ENCODE results near the gene MED1. TPM values are rescaled to one million over a fixed set of nuclear protein-coding genes. Genes with fewer than 3 reads are reported as not detected.
"Not testable (repeated sequence)": the region's sequence is repeated elsewhere in the genome, so short reads cannot be mapped to it uniquely, and the experiment has no call there.

The MED1 gene
- polyA plus RNA-seq (2011; rRNA removed) (22.9 and 33.3 TPM in 2 replicates), polyA minus RNA-seq (2011; rRNA and poly(A)+ RNA removed) (22.9 and 23.5 TPM in 2 replicates)

GRCh38 chr17:39450847-39451581, at the start of gene MED1:
Gene MED1 (minus strand): TSS chr17:39451263. CDS start chr17:39451062, 201 bp downstream.
- no peak for TF ChIP-seq CTCF (IDR thresholded peaks at IDR 0.05; ENCODE audit: insufficient read depth, low read depth, low read length)
- Histone ChIP-seq H3K36me3 (ENCODE audit: control insufficient read depth, insufficient read depth, low read length) (no peaks in the 10 kb centered on the region; the same call in none of the 2 replicates), H3K4me3 (ENCODE audit: low read depth, low read length) (peak within 1 kb of the TSS; percentile 96), H3K27me3 (ENCODE audit: control insufficient read depth, insufficient read depth, low read length) (no peaks in the 10 kb centered on the region)
- peak; percentile 91 for DNase-seq (ENCODE audit: low read depth)
- POLR2A ChIA-PET = interaction anchor here (1.5 kb wide), 1 partner anchor 10 kb away, joined by 18 read pairs; the partner anchor contains the start of gene CDK12
- CTCF ChIA-PET = interaction anchor here (0.6 to 1.2 kb wide), 2 partner anchors 10 to 297 kb away, joined by 3 read pairs; partner anchors contain the start of gene CDK12

GRCh38 chr17:39496921-39497320, 45.9 kb upstream of the MED1 start:
- DNase-seq (ENCODE audit: low read depth); CTCF ChIA-PET; H3K4me3 ChIP-seq (ENCODE audit: low read depth, low read length); H3K27me3 ChIP-seq (ENCODE audit: control insufficient read depth, insufficient read depth, low read length); POLR2A ChIA-PET: not testable (repeated sequence)
- H3K36me3 ChIP-seq (ENCODE audit: control insufficient read depth, insufficient read depth, low read length) = peaks cover 12% of the 10 kb centered on the region

DNA sequence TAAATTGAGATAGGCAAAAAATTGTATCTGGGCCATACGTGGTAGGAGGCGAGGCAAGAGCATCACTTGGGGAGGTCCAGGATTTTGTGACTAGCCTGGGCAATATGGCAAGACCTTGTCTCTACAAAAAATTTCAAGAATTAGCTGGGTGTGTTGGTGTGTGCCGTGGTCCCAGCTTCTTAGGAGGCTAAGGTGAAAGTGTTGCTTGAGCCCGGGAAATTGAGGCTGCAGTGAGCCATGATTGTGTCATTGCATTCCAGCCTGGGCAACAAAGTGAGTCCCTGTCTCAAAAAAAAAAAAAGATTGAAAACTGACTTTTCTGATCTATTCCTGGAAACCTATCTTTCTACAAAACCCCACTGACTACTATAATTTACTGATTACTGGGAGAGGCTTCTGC, 36.9 kb upstream of the MED1 start:
- CTCF ChIA-PET = interaction anchor here (1.0 to 1.8 kb wide), 3 partner anchors 12 to 60 kb away, joined by 3 to 5 read pairs (median 4); no protein-coding TSS in a partner anchor
- POLR2A ChIA-PET = no interaction called here
- DNase-seq (ENCODE audit: low read depth) = no peak
- H3K4me3 ChIP-seq (ENCODE audit: low read depth, low read length) = no peak overlapping the region
- TF ChIP-seq CTCF (IDR thresholded peaks at IDR 0.05; ENCODE audit: insufficient read depth, low read depth, low read length) = no peak
- no peaks in the 10 kb centered on the region; the same call in 1 of the 2 replicates for H3K36me3 ChIP-seq (ENCODE audit: control insufficient read depth, insufficient read depth, low read length)
- no peaks in the 10 kb centered on the region for H3K27me3 ChIP-seq (ENCODE audit: control insufficient read depth, insufficient read depth, low read length)

DNA sequence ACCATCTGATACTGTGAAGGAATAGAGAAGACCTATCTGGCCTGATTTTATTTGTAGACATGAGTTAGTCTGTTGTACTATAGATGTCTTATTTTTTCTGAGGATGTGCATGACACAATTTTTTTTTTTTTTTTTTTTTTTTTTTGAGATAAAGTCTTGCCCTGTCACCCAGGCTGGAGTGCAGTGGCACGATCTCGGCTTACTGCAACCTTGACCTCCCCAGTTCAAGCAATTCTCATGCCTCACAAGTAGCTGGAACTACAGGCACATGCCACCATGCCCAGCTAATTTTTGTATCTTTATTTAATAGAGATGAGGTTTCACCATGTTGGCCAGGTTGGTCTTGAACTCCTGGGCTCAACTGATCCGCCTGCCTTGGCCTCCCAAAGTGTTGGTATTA, 36.4 kb upstream of the MED1 start:
- CTCF ChIA-PET = interaction anchor here (0.7 to 1.8 kb wide), 4 partner anchors 12 to 73 kb away, joined by 3 to 5 read pairs (median 4); no protein-coding TSS in a partner anchor
- POLR2A ChIA-PET = not testable (repeated sequence)

DNA sequence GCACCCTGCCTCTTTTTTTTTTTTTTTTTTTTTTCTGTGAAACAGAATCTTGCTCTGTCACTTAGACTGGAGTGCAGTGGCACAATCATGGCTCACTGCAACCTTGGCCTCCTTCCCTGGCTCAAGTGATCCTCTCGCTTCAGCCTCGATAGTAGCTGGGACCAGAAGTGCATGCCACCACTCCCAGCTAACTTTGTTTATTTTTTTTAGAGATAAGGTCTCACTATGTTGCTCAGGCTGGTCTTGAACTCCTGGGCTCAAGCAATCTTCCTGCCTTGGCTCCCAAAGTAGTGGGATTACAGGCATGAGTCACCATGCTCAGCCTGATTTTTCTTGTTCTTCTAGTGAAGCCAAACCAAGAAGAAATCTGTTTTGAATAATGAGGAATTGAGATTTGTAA, 35.2 kb upstream of the MED1 start:
- H3K4me3 ChIP-seq (ENCODE audit: low read depth, low read length) = no peak overlapping the region
- no peak for TF ChIP-seq CTCF (IDR thresholded peaks at IDR 0.05; ENCODE audit: insufficient read depth, low read depth, low read length)
- peaks cover 1% of the 10 kb centered on the region; the same call in 1 of the 2 replicates for H3K36me3 ChIP-seq (ENCODE audit: control insufficient read depth, insufficient read depth, low read length)
- peak; percentile 46 for DNase-seq (ENCODE audit: low read depth)
- no peaks in the 10 kb centered on the region for H3K27me3 ChIP-seq (ENCODE audit: control insufficient read depth, insufficient read depth, low read length)
- ChIA-PET CTCF (interaction anchor here (1.4 kb wide), 1 partner anchor 11 kb away, joined by 5 read pairs; no protein-coding TSS in a partner anchor), POLR2A (interaction anchor here (0.7 kb wide), 1 partner anchor 321 kb away, joined by 9 read pairs; no protein-coding TSS in a partner anchor)

More for the DNA sequence above, 36.4 kb upstream of the MED1 start:
- not testable (repeated sequence) for DNase-seq (ENCODE audit: low read depth); H3K36me3 ChIP-seq (ENCODE audit: control insufficient read depth, insufficient read depth, low read length); H3K4me3 ChIP-seq (ENCODE audit: low read depth, low read length); H3K27me3 ChIP-seq (ENCODE audit: control insufficient read depth, insufficient read depth, low read length)

DNA sequence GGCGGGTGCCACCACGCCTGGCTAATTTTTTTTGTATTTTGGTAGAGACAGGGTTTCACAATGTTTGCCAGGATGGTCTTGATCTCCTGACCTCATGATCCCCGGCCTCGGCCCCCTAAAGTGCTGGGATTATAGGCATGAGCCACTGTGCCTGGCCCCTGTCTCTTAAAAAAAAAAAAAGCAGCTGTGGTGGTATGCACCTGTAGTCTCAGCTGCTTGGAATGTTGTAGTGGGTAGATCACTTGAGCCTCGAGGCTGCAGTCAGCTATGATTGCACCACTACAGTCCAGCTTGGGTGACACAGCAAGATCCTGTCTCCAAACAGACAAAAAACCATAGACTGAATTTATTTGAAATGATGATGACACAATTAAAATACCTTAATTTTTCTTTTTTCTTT, 34.5 kb upstream of the MED1 start:
- DNase-seq (ENCODE audit: low read depth) = peak; percentile 94
- CTCF ChIA-PET = interaction anchor here (0.7 to 1.4 kb wide), 4 partner anchors 10 to 435 kb away, joined by 3 to 5 read pairs (median 4); no protein-coding TSS in a partner anchor
- H3K27me3 ChIP-seq (ENCODE audit: control insufficient read depth, insufficient read depth, low read length) = no peaks in the 10 kb centered on the region
- H3K36me3 ChIP-seq (ENCODE audit: control insufficient read depth, insufficient read depth, low read length) = peaks cover 1% of the 10 kb centered on the region; the same call in 1 of the 2 replicates
- POLR2A ChIA-PET = interaction anchor here (0.6 kb wide), 1 partner anchor 30 kb away, joined by 4 read pairs; no protein-coding TSS in a partner anchor
- TF ChIP-seq CTCF (IDR thresholded peaks at IDR 0.05; ENCODE audit: insufficient read depth, low read depth, low read length) = no peak
- H3K4me3 ChIP-seq (ENCODE audit: low read depth, low read length) = no peak overlapping the region

Measured in BJ (cell line).